Trophoblast cell (in vitro differentiated cells and primary cell): ENCODE data around the gene RANBP10.

ENCODE experiments used
- DNase-seq, 2 donors: peaks; one replicate each; pipeline ENCODE4 v3.0.0-alpha.2; 2016
- H2AFZ ChIP-seq: 2 replicates; pipeline ENCODE4 v1.6.1; 2013; ENCODE audit warnings: low read length, moderate library complexity, mild to moderate bottlenecking; ENCODE audit not compliant: insufficient read depth, poor library complexity
- H2AK5ac ChIP-seq: 2 replicates; pipeline ENCODE4 v1.6.1; 2013; ENCODE audit warnings: mild to moderate bottlenecking, low read length
- H2BK120ac ChIP-seq: 2 replicates; pipeline ENCODE4 v1.6.1; 2013; ENCODE audit warnings: low read length, mild to moderate bottlenecking, moderate library complexity; ENCODE audit not compliant: insufficient read depth, poor library complexity
- H2BK12ac ChIP-seq: 2 replicates; pipeline ENCODE4 v1.6.1; 2013; ENCODE audit warnings: mild to moderate bottlenecking, low read length, moderate library complexity
- H2BK5ac ChIP-seq: 2 replicates; pipeline ENCODE4 v1.6.1; 2013; ENCODE audit warnings: low read length, low read depth, moderate library complexity, mild to moderate bottlenecking; ENCODE audit not compliant: poor library complexity
- H3K14ac ChIP-seq: 2 replicates; pipeline ENCODE4 v1.6.1; 2013; ENCODE audit warnings: mild to moderate bottlenecking, low read length
- H3K18ac ChIP-seq: 2 replicates; pipeline ENCODE4 v1.6.1; 2013; ENCODE audit warnings: mild to moderate bottlenecking, low read length
- H3K23ac ChIP-seq: 2 replicates; pipeline ENCODE4 v1.6.1; 2013; ENCODE audit warnings: low read length
- H3K27ac ChIP-seq: 2 replicates; pipeline ENCODE4 v1.5.1; 2013; ENCODE audit warnings: low read depth, mild to moderate bottlenecking, inconsistent platforms, low read length, moderate library complexity
- H3K27me3 ChIP-seq: 2 replicates; pipeline ENCODE4 v1.6.1; 2013; ENCODE audit warnings: inconsistent platforms, mild to moderate bottlenecking, low read length, moderate library complexity; ENCODE audit not compliant: insufficient read depth
- H3K36me3 ChIP-seq, 2 experiments: 1 replicate in 1 of 2; 2 replicates in 1 of 2; pipeline ENCODE4 v1.6.1; 2013; ENCODE audit warnings: low read length in 2 of 2, mild to moderate bottlenecking in 2 of 2, moderate library complexity in 1 of 2; ENCODE audit not compliant: insufficient read depth in 2 of 2, control insufficient read depth in 1 of 2
- H3K4ac ChIP-seq: 2 replicates; pipeline ENCODE4 v1.6.1; 2013; ENCODE audit warnings: low read depth, mild to moderate bottlenecking, low read length, moderate library complexity
- H3K4me1 ChIP-seq, 2 experiments: 1 replicate in 1 of 2; 2 replicates in 1 of 2; pipeline ENCODE4 v1.6.1; 2013; ENCODE audit warnings: low read length in 2 of 2, mild to moderate bottlenecking in 2 of 2, moderate library complexity in 1 of 2; ENCODE audit not compliant: insufficient read depth in 2 of 2, control insufficient read depth in 1 of 2
- H3K4me2 ChIP-seq: 2 replicates; pipeline ENCODE4 v1.6.1; 2013; ENCODE audit warnings: inconsistent platforms, mild to moderate bottlenecking, low read length, moderate library complexity
- H3K4me3 ChIP-seq: 2 replicates; pipeline ENCODE4 v1.5.1; 2013; ENCODE audit warnings: mild to moderate bottlenecking, low read depth, low read length, inconsistent platforms
- H3K79me1 ChIP-seq: one replicate; pipeline ENCODE4 v1.6.1; 2013; ENCODE audit warnings: low read length
- H3K79me2 ChIP-seq: 2 replicates; pipeline ENCODE4 v1.6.1; 2013; ENCODE audit warnings: low read length, mild to moderate bottlenecking; ENCODE audit not compliant: control insufficient read depth, insufficient read depth, poor library complexity
- H3K9ac ChIP-seq: 2 replicates; pipeline ENCODE4 v1.6.1; 2013; ENCODE audit warnings: mild to moderate bottlenecking, low read length
- H3K9me3 ChIP-seq: 2 replicates; pipeline ENCODE4 v1.6.1; 2013; ENCODE audit warnings: low read depth, mild to moderate bottlenecking, control low read depth, inconsistent platforms, low read length; ENCODE audit not compliant: insufficient read depth
- H4K12ac ChIP-seq: 2 replicates; pipeline ENCODE4 v1.6.1; 2013; ENCODE audit warnings: low read depth, mild to moderate bottlenecking, low read length, moderate library complexity
- H4K8ac ChIP-seq: 2 replicates; pipeline ENCODE4 v1.6.1; 2013; ENCODE audit warnings: low read depth, mild to moderate bottlenecking, low read length, moderate library complexity
- H4K91ac ChIP-seq: one replicate; pipeline ENCODE4 v1.6.1; 2013; ENCODE audit warnings: low read depth, mild to moderate bottlenecking, low read length, moderate library complexity
- WGBS: extraction: QIAGEN DNeasy Blood & Tissue Kit; methylation state at CpG from one replicate; pipeline ENCODE4 v1.1.7; 2013; ENCODE audit warnings: missing lambda C conversion rate; ENCODE audit not compliant: insufficient read length, insufficient coverage; ENCODE audit errors: extremely low coverage; 5-methylcytosine and 5-hydroxymethylcytosine counted together

RANBP10 gene

DNA sequence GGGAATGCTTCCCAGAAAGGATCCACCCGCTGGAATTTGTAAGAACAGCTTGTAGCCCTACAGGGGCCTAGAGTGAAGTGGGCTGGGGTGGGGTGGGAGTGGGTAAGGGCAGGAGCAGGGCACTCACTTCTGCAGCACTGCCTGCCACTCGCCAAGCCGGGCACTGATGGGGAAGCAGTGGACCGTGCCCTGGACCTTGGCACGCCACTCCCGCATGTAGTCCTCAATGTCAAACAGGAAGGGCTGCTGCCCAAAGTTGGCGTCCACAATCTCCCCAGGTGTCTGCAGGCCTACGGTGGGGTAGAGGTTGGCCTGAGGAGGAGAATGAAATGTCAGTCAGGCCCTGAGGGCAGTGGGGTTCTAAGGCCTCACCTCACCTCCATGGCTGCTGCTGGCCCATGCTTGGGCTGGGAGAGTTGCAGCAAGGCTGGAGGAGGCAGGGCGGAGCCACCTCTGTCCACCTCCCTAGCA, 71.6 kb downstream of the RANBP10 start:
- Histone ChIP-seq H3K4me2 (no peak overlapping the region), H3K4ac (no peak overlapping the region), H3K4me1 (no peaks in the 10 kb centered on the region), H2BK12ac (no peak overlapping the region), H3K9ac (no peak overlapping the region), H3K9me3 (peaks cover 4% of the 10 kb centered on the region), H3K36me3 (peaks cover 41 to 57% of the 10 kb centered on the region in 2 experiments), H2BK5ac (no peak overlapping the region), H3K23ac (no peak overlapping the region), H3K79me1 (no peaks in the 10 kb centered on the region), H3K27ac (no peak overlapping the region), H3K18ac (no peak overlapping the region), H3K4me3 (no peak overlapping the region), H4K8ac (no peak overlapping the region), H2BK120ac (no peak overlapping the region), H3K79me2 (no peaks in the 10 kb centered on the region), H2AFZ (no peak overlapping the region), H3K14ac (no peak overlapping the region), H4K12ac (no peak overlapping the region), H3K27me3 (no peaks in the 10 kb centered on the region), H2AK5ac (no peak overlapping the region), H4K91ac (no peak overlapping the region)
- WGBS: no CpG with 5 or more reads among the region's 9 CpGs
- no peak for DNase-seq

DNA sequence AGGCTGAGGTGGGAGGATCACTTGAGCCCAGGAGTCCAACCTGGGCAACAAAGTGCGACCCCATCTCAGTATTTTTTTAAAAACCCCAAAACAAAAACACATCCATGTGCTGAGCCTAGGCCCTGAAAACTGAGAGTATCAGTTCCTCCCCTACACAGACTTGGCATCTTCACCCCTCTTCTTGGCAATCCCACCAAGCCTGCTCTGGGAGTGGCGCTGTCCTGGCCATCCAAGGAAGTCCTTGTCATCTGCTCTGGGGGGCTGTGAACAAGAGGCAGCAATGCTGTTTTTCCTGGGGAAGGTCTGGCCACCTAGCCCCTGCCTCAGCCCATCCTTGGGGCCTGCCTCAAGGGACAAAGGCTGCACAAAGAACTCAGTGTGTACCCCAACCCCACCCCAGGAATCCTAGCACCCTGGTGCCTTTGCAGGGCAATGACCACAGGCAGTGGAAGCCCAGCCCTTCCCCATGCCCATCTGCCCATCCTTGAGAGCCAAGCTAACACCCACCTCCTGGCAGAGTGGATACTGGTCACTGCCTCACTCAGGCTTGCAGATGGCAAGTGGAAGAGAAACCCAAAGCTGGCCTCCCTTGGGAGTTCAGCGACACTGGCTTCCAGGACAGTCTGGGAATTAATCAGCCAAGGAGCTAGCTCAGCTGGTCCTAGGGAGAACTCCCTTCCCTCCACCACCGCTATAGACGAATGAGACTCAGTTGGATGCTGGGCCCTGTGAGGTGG, 72.5 kb downstream of the RANBP10 start:
- Histone ChIP-seq H3K79me2 (no peaks in the 10 kb centered on the region), H3K4me1 (no peaks in the 10 kb centered on the region), H2BK5ac (no peak overlapping the region), H3K4me2 (no peak overlapping the region), H3K4me3 (no peak overlapping the region), H2BK120ac (no peak overlapping the region), H3K27ac (no peak overlapping the region), H2AFZ (no peak overlapping the region), H3K27me3 (no peaks in the 10 kb centered on the region), H3K18ac (no peak overlapping the region), H3K14ac (no peak overlapping the region), H3K79me1 (no peaks in the 10 kb centered on the region), H4K12ac (no peak overlapping the region), H3K36me3 (peaks cover 49 to 59% of the 10 kb centered on the region in 2 experiments), H3K9me3 (peaks cover 4% of the 10 kb centered on the region), H2AK5ac (no peak overlapping the region), H2BK12ac (no peak overlapping the region), H3K23ac (no peak overlapping the region), H4K91ac (no peak overlapping the region), H3K9ac (no peak overlapping the region), H3K4ac (no peak overlapping the region), H4K8ac (no peak overlapping the region)
- DNase-seq: no peak
- WGBS: no CpG with 5 or more reads among the region's 5 CpGs

DNA sequence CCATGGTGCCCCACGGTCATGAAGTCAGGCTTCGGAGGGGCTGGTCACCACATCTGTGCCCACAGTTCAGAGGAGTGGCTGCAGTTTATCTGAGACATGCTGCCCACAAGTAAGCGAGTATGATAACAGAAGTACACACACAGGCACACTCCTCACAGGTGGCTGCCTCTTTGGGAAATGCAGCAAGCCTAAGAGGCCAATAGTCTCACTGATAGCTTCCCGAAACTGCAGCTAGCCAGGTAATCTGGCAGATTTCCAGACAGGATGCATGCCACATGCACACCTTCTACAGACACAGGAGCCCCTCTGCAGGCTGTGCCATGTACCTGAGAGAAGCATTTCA, 74.6 kb downstream of the RANBP10 start:
- Histone ChIP-seq H4K12ac (no peak overlapping the region), H2BK5ac (no peak overlapping the region), H3K4me2 (no peak overlapping the region), H3K18ac (no peak overlapping the region), H3K9me3 (peaks cover 4% of the 10 kb centered on the region), H3K4ac (no peak overlapping the region), H3K79me1 (no peaks in the 10 kb centered on the region), H3K23ac (no peak overlapping the region), H3K36me3 (peaks cover 65 to 75% of the 10 kb centered on the region in 2 experiments), H4K8ac (no peak overlapping the region), H2AK5ac (no peak overlapping the region), H4K91ac (no peak overlapping the region), H3K9ac (no peak overlapping the region), H3K27ac (no peak overlapping the region), H2BK12ac (no peak overlapping the region), H3K4me3 (no peak overlapping the region), H3K79me2 (no peaks in the 10 kb centered on the region), H3K4me1 (no peaks in the 10 kb centered on the region), H2BK120ac (no peak overlapping the region), H2AFZ (no peak overlapping the region), H3K14ac (no peak overlapping the region), H3K27me3 (no peaks in the 10 kb centered on the region)
- DNase-seq: no peak
- no CpG with 5 or more reads among the region's 4 CpGs for WGBS

DNA sequence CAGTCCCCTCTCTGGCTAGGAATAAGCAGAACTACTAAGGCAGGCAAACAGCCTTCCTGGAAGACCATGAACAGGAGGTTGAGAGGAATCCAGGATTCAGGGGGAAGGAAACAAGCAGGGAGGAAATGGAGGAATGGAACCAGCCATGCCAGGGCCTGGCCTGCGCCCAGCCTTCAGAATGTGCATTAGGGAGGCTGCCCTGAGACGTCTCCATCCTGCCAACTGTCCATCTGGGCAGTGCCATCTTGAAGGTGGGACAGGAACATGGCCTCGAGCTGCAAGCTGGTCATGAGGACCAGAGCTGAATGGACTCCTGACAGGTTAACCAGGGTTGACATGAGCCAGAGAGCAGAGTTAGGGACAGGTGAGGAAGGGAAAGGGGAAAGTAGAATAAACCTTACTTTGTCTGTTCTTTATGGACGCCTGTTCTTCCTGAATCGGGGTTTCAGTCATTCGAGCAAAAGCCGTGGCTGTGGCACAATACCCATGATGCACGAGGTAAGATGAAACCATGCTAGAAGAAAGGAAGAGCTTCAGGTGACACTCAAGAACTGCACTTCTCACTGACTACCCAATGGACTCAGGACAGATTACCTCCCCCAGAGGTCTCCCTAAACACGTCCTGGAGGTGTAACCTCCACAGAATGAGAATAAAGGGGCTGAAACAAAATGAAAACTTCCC, 75.1 kb downstream of the RANBP10 start:
- H3K9ac ChIP-seq: no peak overlapping the region
- H3K4me3 ChIP-seq: no peak overlapping the region
- no peak overlapping the region for H3K4ac ChIP-seq
- DNase-seq: no peak
- H3K27ac ChIP-seq: no peak overlapping the region
- H2BK5ac ChIP-seq: no peak overlapping the region
- peaks cover 4% of the 10 kb centered on the region for H3K9me3 ChIP-seq
- no peak overlapping the region for H2AK5ac ChIP-seq
- peaks cover 70 to 77% of the 10 kb centered on the region in 2 experiments for H3K36me3 ChIP-seq
- H2BK120ac ChIP-seq: no peak overlapping the region
- no peak overlapping the region for H2BK12ac ChIP-seq
- no peak overlapping the region for H4K91ac ChIP-seq
- H4K8ac ChIP-seq: no peak overlapping the region
- no peak overlapping the region for H4K12ac ChIP-seq
- no peak overlapping the region for H3K18ac ChIP-seq
- no peak overlapping the region for H3K23ac ChIP-seq
- no peaks in the 10 kb centered on the region for H3K79me2 ChIP-seq
- no peak overlapping the region for H2AFZ ChIP-seq
- no peak overlapping the region for H3K4me2 ChIP-seq
- no peak overlapping the region for H3K14ac ChIP-seq
- no peaks in the 10 kb centered on the region for H3K4me1 ChIP-seq
- no peaks in the 10 kb centered on the region for H3K79me1 ChIP-seq
- WGBS: no CpG with 5 or more reads among the region's 9 CpGs
- no peaks in the 10 kb centered on the region for H3K27me3 ChIP-seq
